NB4 (cell line): ENCODE results near the gene SLC27A4.
"Not testable (repeated sequence)": the region's sequence is repeated elsewhere in the genome, so short reads cannot be mapped to it uniquely, and the experiment has no call there.

Experiments used
- DNase-seq: peaks from one replicate; pipeline ENCODE4 v3.0.0; 2010; ENCODE audit warnings: low read depth
- H3K4me3 ChIP-seq: one replicate; pipeline ENCODE4 v1.5.1; 2011; ENCODE audit warnings: mild to moderate bottlenecking, low read depth, low read length, moderate library complexity
- MYC ChIP-seq: IDR thresholded peaks from 2 replicates; pipeline ENCODE4 v1.6.1; 2011; ENCODE audit warnings: low read depth, low read length
- POLR2A ChIP-seq: IDR thresholded peaks from 2 replicates; pipeline ENCODE4 v1.6.1; 2011; ENCODE audit warnings: mild to moderate bottlenecking; ENCODE audit not compliant: insufficient read length; ENCODE audit errors: extremely low read depth
- TF ChIP-seq, protein P1 (sequence below): IDR thresholded peaks from one replicate; pipeline ENCODE4 v1.5.1; 2012; ENCODE audit warnings: low read depth, low read length
- TF ChIP-seq, protein P2 (sequence below): IDR thresholded peaks from 2 replicates; pipeline ENCODE4 v1.6.1; 2011; ENCODE audit warnings: low read depth, low read length

SLC27A4 gene

DNA sequence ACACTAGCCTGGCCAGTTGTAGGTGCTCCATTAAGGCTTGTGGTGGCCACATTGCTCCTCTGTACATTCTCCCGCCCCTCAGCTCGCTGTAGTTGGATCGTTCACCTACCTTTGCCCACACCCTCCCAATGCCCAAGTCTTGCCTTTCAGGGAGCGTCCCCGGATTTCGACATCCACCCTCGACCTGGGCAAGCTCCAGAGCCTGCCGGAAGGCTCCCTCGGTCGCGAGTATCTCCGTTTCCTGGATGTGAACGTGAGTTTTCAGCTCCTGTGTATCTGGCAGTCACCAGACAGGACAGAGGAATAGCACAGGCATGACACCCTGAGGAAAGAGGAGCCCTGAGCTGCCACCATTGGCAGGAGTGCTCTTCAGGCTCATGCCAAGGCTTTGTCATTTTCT is 14.7 kb upstream of the SLC27A4 start:
- no peak for DNase-seq
- no peak overlapping the region for H3K4me3 ChIP-seq
- TF ChIP-seq, protein P1, sequence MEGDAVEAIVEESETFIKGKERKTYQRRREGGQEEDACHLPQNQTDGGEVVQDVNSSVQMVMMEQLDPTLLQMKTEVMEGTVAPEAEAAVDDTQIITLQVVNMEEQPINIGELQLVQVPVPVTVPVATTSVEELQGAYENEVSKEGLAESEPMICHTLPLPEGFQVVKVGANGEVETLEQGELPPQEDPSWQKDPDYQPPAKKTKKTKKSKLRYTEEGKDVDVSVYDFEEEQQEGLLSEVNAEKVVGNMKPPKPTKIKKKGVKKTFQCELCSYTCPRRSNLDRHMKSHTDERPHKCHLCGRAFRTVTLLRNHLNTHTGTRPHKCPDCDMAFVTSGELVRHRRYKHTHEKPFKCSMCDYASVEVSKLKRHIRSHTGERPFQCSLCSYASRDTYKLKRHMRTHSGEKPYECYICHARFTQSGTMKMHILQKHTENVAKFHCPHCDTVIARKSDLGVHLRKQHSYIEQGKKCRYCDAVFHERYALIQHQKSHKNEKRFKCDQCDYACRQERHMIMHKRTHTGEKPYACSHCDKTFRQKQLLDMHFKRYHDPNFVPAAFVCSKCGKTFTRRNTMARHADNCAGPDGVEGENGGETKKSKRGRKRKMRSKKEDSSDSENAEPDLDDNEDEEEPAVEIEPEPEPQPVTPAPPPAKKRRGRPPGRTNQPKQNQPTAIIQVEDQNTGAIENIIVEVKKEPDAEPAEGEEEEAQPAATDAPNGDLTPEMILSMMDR = no peak
- no peak for TF ChIP-seq POLR2A
- no peak for TF ChIP-seq MYC
- TF ChIP-seq, protein P2, sequence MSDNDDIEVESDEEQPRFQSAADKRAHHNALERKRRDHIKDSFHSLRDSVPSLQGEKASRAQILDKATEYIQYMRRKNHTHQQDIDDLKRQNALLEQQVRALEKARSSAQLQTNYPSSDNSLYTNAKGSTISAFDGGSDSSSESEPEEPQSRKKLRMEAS = no peak

- TF ChIP-seq, protein P1 = no peak
- TF ChIP-seq POLR2A (no peak), MYC (no peak)
- TF ChIP-seq, protein P2 = no peak
- DNase-seq = no peak
- no peak overlapping the region for H3K4me3 ChIP-seq
These were observed 6.9 kb upstream of the SLC27A4 start for GRCh38 chr9:128333451-128333869.

DNA sequence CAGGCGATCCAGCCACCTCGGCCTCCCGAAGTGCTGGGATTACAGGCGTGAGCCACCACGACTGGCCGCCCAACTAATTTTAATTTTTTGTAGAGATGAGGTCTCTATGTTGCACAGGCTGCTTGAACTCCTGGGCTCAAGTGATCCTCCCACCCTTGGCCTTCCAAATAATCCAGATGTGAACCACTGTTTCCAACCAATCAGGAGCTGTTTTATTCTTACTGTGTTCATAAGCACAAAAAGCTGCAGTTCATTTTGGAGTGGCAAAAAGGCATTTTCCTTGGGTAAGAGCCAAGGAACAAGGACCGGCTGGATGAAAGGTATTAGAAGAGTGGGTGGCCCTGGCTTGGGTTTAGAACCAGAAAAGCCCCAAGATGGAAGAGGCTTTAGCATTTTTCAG is 5.2 kb upstream of the SLC27A4 start:
- DNase-seq = no peak
- TF ChIP-seq POLR2A (no peak), MYC (no peak)
- TF ChIP-seq, protein P2 = no peak
- TF ChIP-seq, protein P1 = no peak
- H3K4me3 ChIP-seq = no peak overlapping the region

DNA sequence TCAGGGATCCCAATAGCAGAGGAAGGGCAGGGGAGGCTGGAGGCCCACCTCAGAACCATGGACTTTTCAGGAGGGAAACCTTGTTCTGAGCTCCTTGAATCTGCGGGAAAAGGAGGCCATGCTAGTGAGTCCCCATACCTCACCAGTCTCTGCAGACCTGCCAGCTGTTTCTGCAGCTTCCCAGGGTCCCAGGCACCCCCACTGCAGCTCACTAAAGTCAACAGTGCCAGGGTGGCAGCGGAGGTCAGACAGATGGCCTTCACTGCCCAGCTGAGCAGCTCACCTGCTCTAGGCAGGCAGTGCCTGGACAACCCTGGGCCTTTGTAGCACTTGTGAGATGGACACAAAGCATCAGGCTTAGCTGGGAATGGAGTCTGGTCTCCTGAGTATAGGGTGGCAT is 4.4 kb upstream of the SLC27A4 start:
- no peak for DNase-seq
- TF ChIP-seq MYC = no peak
- TF ChIP-seq, protein P2 = no peak
- TF ChIP-seq POLR2A = no peak
- TF ChIP-seq, protein P1 = no peak

DNA sequence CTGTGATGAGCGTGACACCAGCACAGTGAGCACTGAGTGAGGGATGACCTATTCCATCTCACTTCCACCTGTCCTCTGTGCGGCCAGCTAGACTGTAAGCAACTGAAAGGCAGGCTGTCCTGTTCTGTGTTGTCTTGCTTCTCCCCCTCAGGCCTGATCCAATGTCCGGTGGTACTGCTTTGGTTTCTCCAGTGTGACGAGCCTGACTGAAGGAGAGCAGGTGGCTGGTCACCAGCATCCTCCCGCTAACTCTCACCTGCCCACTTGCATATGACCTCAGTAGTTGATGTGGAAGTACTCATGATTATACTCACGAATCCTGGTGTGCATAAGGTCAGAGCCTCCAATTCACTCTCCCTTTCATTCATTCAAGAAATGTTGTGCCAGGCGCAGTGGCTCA is 2.4 kb upstream of the SLC27A4 start:
- no peak for DNase-seq
- TF ChIP-seq, protein P1 = no peak
- TF ChIP-seq MYC = no peak
- H3K4me3 ChIP-seq = no peak overlapping the region

More for the DNA sequence above, 4.4 kb upstream of the SLC27A4 start:
- H3K4me3 ChIP-seq = no peak overlapping the region

- not testable (repeated sequence) for DNase-seq, H3K4me3 ChIP-seq
These were observed 1.3 kb upstream of the SLC27A4 start for GRCh38 chr9:128338852-128339614.
